Measurements from ENCODE around the gene ETV3L. TPM values are rescaled to one million over a fixed set of nuclear protein-coding genes. Genes with fewer than 3 reads are reported as not detected.
A peak's percentile ranks its signal among the peaks of the same experiment; 100 is the strongest.

Gene ETV3L
- total and polyA plus RNA-seq, 5 donors = not detected

DNA sequence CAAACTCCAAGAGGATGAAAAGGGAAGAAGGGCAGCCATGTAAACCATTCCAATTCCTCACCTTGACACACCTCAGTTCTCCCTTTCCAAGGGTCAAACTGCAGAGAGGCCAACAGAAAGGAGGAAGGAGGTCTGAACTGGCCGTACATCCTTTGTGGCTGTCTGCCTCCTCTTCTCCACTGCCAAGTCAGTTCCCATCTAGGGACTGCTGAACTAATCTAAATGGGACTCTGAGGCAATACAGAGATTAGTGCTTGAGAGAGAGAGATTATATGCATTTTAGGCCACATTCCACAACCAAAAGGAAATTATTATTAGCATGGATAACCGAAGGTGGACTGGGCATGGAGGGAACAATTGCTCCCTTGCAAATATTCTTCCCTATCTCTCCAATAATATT is 56.8 kb downstream of the ETV3L start:
- intact Hi-C loops (cut with DNase I) = loop anchor here in 1 of 4 donors (10.0 kb wide), 1 partner anchor 58 kb away; no protein-coding TSS in a partner anchor
- no peak overlapping the region for H3K4me3 ChIP-seq (ENCODE audit: low read length)
- H3K4me1 ChIP-seq (ENCODE audit: control insufficient read depth, insufficient read depth, low read length) = peaks cover 21% of the 10 kb centered on the region
- 9% methylated on average over 2 of the region's 2 CpGs for WGBS
- H3K27ac ChIP-seq (ENCODE audit: low read length) = no peak overlapping the region
- no peaks in the 10 kb centered on the region for H3K27me3 ChIP-seq (ENCODE audit: control insufficient read depth, insufficient read depth)
- ATAC-seq (peak in 1 of 2 donors; percentile 18), DNase-seq (no peak)
- H3K9me3 ChIP-seq (ENCODE audit: control insufficient read depth, low read length) = no peaks in the 10 kb centered on the region

Other genes starting within 250 kb of the ETV3L start
- under 1 TPM; 0.03 to 0.06 (median 0.06) TPM for gene INSRR, start 240.7 kb downstream of the ETV3L start, total RNA-seq
- 0.07 TPM for gene INSRR, start 240.7 kb downstream of the ETV3L start, polyA plus RNA-seq
- 1 to 10 TPM; 1.3 to 4.2 (median 1.5) TPM for gene NTRK1, start 238.9 kb downstream of the ETV3L start, total RNA-seq
- 1.1 TPM for gene NTRK1, start 238.9 kb downstream of the ETV3L start, polyA plus RNA-seq
- 10 to 100 TPM in 1 of 4 donors, 1 to 10 TPM in 3; 6.6 to 10.3 (median 8.5) TPM for gene PEAR1, start 206.1 kb downstream of the ETV3L start, total RNA-seq
- gene PEAR1, start 206.1 kb downstream of the ETV3L start, polyA plus RNA-seq = 6.9 TPM
- gene LRRC71, start 179.2 kb downstream of the ETV3L start, total RNA-seq = under 1 TPM in 1 of 4 donors, not detected in 3; 0.31 TPM
- 0.18 TPM for gene LRRC71, start 179.2 kb downstream of the ETV3L start, polyA plus RNA-seq
- gene ARHGEF11, start 54.1 kb downstream of the ETV3L start, total RNA-seq = 10 to 100 TPM; 29.4 to 34.4 (median 30.1) TPM
- gene ARHGEF11, start 54.1 kb downstream of the ETV3L start, polyA plus RNA-seq = 19.9 TPM
- 10 to 100 TPM; 18.2 to 22.9 (median 19.1) TPM for gene ETV3, start 38.6 kb upstream of the ETV3L start, total RNA-seq
- gene ETV3, start 38.6 kb upstream of the ETV3L start, polyA plus RNA-seq = 6.5 TPM

Measured in right cardiac atrium (tissue), 5 donors.